SK-N-SH (cell line): ENCODE results near the gene SLC1A7. TPM values are rescaled to one million over a fixed set of nuclear protein-coding genes. Genes with fewer than 3 reads are reported as not detected.

Source experiments
- CTCF ChIA-PET: fragments of 300-600, 350-600 bp; formaldehyde crosslinking; extraction: SDS; loops from one replicate; lab custom pipeline; 2021; lab: Yijun Ruan, JAX
- POLR2A ChIA-PET: fragments of 350-600 bp; sonication (Branson Sonifier 250); formaldehyde crosslinking; extraction: SDS; loops from one replicate; lab custom pipeline; 2020; ENCODE audit warnings: antibody characterized with exemption, inconsistent platforms; lab: Yijun Ruan, JAX
- DNase-seq: peaks from one replicate; pipeline ENCODE4 v3.0.0; 2012
- H2AFZ ChIP-seq: fragments of 200-600 bp; sonication (generic); 2 replicates; pipeline ENCODE4 v1.8.1; 2016; ENCODE audit warnings: antibody characterized with exemption, mild to moderate bottlenecking, low read depth
- H3F3A ChIP-seq: fragments of 200-600 bp; sonication (generic); replicated peaks from 2 replicates; pipeline ENCODE3; 2016; ENCODE audit warnings: antibody characterized with exemption, mild to moderate bottlenecking; ENCODE audit not compliant: insufficient read depth
- H3K27ac ChIP-seq, 2 experiments: fragments of 200-500 bp in 1 of 2; fragments of 200-600 bp in 1 of 2; sonication (Bioruptor generic) in 1 of 2; sonication (generic), shearing (Covaris generic) in 1 of 2; 2 replicates each; pipeline versions ENCODE4 v1.5.1 to v1.6.1; 2014 to 2016; ENCODE audit warnings: low read depth in 2 of 2, inconsistent platforms in 1 of 2, low read length in 1 of 2, mild to moderate bottlenecking in 1 of 2, mixed read lengths in 1 of 2
- H3K27me3 ChIP-seq: fragments of 200-600 bp; sonication (generic), shearing (Covaris generic); 2 replicates; pipeline ENCODE4 v1.6.1; 2016; ENCODE audit warnings: mixed run types; ENCODE audit not compliant: insufficient read depth
- H3K36me3 ChIP-seq, 2 experiments: fragments of 200-500 bp in 1 of 2; fragments of 200-600 bp in 1 of 2; sonication (Bioruptor generic) in 1 of 2; sonication (generic) in 1 of 2; replicated peaks in 1 of 2; 2 replicates each; pipeline versions ENCODE3 to v1.5.1; 2014 to 2016; ENCODE audit warnings: low read length in 1 of 2, mild to moderate bottlenecking in 1 of 2; ENCODE audit not compliant: insufficient read depth in 2 of 2, control insufficient read depth in 1 of 2
- H3K4me1 ChIP-seq, 2 experiments: fragments of 200-500 bp in 1 of 2; fragments of 200-600 bp in 1 of 2; sonication (Bioruptor generic) in 1 of 2; sonication (generic), shearing (Covaris generic) in 1 of 2; 2 replicates each; pipeline versions ENCODE4 v1.5.1 to v1.6.1; 2014 to 2016; ENCODE audit warnings: low read depth in 1 of 2, low read length in 1 of 2, mixed run types in 1 of 2; ENCODE audit not compliant: insufficient read depth in 2 of 2, control insufficient read depth in 1 of 2
- H3K4me2 ChIP-seq: fragments of 200-600 bp; sonication (generic), shearing (Covaris generic); 2 replicates; pipeline ENCODE4 v1.6.1; 2017; ENCODE audit warnings: mixed run types
- H3K4me3 ChIP-seq, 2 experiments: fragments of 200-500 bp in 1 of 2; fragments of 200-600 bp in 1 of 2; sonication (Bioruptor generic) in 1 of 2; sonication (generic), shearing (Covaris generic) in 1 of 2; 2 replicates each; pipeline versions ENCODE4 v1.5.1 to v1.8.1; 2014 to 2016; ENCODE audit warnings: low read depth in 2 of 2, inconsistent platforms in 1 of 2, low read length in 1 of 2, mild to moderate bottlenecking in 1 of 2, mixed read lengths in 1 of 2, moderate library complexity in 1 of 2
- H3K79me2 ChIP-seq: fragments of 200-600 bp; sonication (generic); 2 replicates; pipeline ENCODE4 v1.8.1; 2017; ENCODE audit warnings: mild to moderate bottlenecking; ENCODE audit not compliant: insufficient read depth
- H3K9ac ChIP-seq: fragments of 200-600 bp; sonication (generic); 2 replicates; pipeline ENCODE4 v1.6.1; 2017; ENCODE audit warnings: mixed run types
- H3K9me2 ChIP-seq: fragments of 200-600 bp; sonication (generic); 2 replicates; pipeline ENCODE4 v1.6.1; 2017; ENCODE audit warnings: mixed run types
- H3K9me3 ChIP-seq: fragments of 200-600 bp; sonication (generic); 2 replicates; pipeline ENCODE4 v1.6.1; 2017; ENCODE audit warnings: mixed run types, mild to moderate bottlenecking, moderate library complexity
- H4K20me1 ChIP-seq: fragments of 200-600 bp; sonication (generic); 2 replicates; pipeline ENCODE4 v1.6.1; 2017; ENCODE audit warnings: mild to moderate bottlenecking, mixed run types; ENCODE audit not compliant: insufficient read depth
- EP300 ChIP-seq, 2 experiments: IDR thresholded peaks; 2 replicates each; pipeline versions ENCODE4 v1.4.0 to v1.6.1; 2012; ENCODE audit warnings: borderline replicate concordance in 1 of 2, low read depth in 1 of 2, low read length in 1 of 2
- FOXM1 ChIP-seq: IDR thresholded peaks from 2 replicates; pipeline ENCODE4 v1.4.0; 2012; ENCODE audit warnings: low read depth, mild to moderate bottlenecking
- GABPA ChIP-seq: IDR thresholded peaks from 2 replicates; pipeline ENCODE4 v1.4.0; 2012; ENCODE audit warnings: low read depth, mild to moderate bottlenecking
- MEF2A ChIP-seq: IDR thresholded peaks from 2 replicates; pipeline ENCODE4 v1.4.0; 2012; ENCODE audit warnings: low read depth, borderline replicate concordance
- NFIC ChIP-seq: IDR thresholded peaks from 2 replicates; pipeline ENCODE4 v1.4.0; 2012; ENCODE audit warnings: borderline replicate concordance
- RCOR1 ChIP-seq: fragments of 150-350 bp; IDR thresholded peaks from 2 replicates; pipeline ENCODE4 v1.6.1; 2017; ENCODE audit warnings: antibody characterized with exemption, low read length
- RXRA ChIP-seq: IDR thresholded peaks from 2 replicates; pipeline ENCODE4 v1.4.0; 2012; ENCODE audit warnings: low read depth, mild to moderate bottlenecking, borderline replicate concordance
- YY1 ChIP-seq: IDR thresholded peaks from 2 replicates; pipeline ENCODE4 v1.4.0; 2012; ENCODE audit warnings: low read depth, mild to moderate bottlenecking
- WGBS: methylation state at CpG from one replicate; pipeline ENCODE4 v1.1.6; 2017; ENCODE audit warnings: low lambda C conversion rate; 5-methylcytosine and 5-hydroxymethylcytosine counted together
- polyA plus RNA-seq, 3 experiments: library from polyadenylated mRNA; depleted of rRNA; stranded (reverse); fragments of >200 nt; gene quantifications; 2 replicates each; pipeline ENCODE4 v1.2.3, GENCODE V29; 2012
- TF ChIP-seq, protein P1 (sequence below): IDR thresholded peaks from 2 replicates; pipeline ENCODE4 v1.4.0; 2012; ENCODE audit warnings: low read depth, borderline replicate concordance
- TF ChIP-seq, protein P2 (sequence below): fragments of 150-350 bp; IDR thresholded peaks from 2 replicates; pipeline ENCODE4 v1.6.1; 2017; ENCODE audit warnings: antibody characterized with exemption, low read length, low read depth, borderline replicate concordance
- TF ChIP-seq, protein P3 (sequence below): fragments of 150-350 bp; IDR thresholded peaks from 2 replicates; pipeline ENCODE4 v1.6.1; 2016; ENCODE audit warnings: mild to moderate bottlenecking, low read depth, low read length
- TF ChIP-seq, protein P4 (sequence below): fragments of 200-600 bp; sonication (generic); IDR thresholded peaks from 2 replicates; pipeline ENCODE4 v1.6.1; 2017; ENCODE audit warnings: antibody characterized with exemption, mild to moderate bottlenecking, moderate library complexity

SLC1A7 gene
- polyA plus RNA-seq, 1 of the 3 experiments (the other 2 are of a cell fraction) = not detected

DNA sequence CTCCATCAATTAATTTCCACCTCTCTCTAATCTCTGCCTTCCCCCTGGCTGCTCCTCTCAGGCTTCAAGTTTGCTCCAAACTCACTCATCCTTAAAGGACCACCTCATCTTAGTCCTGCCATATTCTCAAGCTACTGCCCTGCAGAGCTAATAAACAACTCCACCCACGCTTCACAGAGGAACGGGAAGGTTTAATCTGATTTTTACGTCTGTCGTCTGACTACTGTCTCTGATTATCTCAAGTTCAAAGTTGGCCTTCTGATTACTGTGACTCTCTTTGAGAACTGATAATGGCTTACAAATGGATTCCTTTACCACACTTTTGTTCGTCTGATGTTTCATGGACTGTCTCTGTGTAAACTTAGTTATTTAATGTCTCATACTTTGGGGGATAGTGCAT lies 46.6 kb upstream of the SLC1A7 start:
- Histone ChIP-seq H3K4me3 (no peak overlapping the region), H3K4me2 (no peak overlapping the region), H2AFZ (no peak overlapping the region), H3K9me2 (no peaks in the 10 kb centered on the region), H3K9me3 (no peaks in the 10 kb centered on the region), H3K4me1 (no peaks in the 10 kb centered on the region), H3K9ac (no peak overlapping the region), H4K20me1 (no peaks in the 10 kb centered on the region), H3K27ac (no peak overlapping the region), H3F3A (no peaks in the 10 kb centered on the region), H3K27me3 (no peaks in the 10 kb centered on the region), H3K79me2 (no peaks in the 10 kb centered on the region), H3K36me3 (no peaks in the 10 kb centered on the region)
- CTCF ChIA-PET = interaction anchor here (1.0 to 2.4 kb wide), 4 partner anchors 13 to 284 kb away, joined by 3 to 9 read pairs (median 6); no protein-coding TSS in a partner anchor
- POLR2A ChIA-PET = no interaction called here
- TF ChIP-seq YY1 = no peak
- 64% methylated on average over 5 of the region's 5 CpGs for WGBS
- DNase-seq = no peak

DNA sequence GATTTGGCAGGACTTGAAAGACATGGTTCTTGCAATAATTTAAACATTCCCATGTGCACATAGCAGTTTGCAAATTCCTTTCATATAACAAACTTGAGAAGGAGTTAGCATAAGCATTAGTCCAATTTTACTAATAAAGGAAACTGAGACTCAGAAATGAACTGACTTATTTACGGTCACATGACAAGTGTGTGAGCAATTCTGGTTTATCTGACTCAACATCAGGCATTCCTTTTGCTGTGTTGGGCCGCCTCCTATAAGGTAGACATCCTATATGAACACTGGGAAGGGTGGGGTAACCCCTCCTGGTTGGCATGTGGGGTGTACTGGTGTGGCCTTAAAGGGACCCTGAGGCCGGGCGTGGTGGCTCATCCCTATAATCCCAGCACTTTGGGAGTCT lies 45.7 kb upstream of the SLC1A7 start:
- H3K36me3 ChIP-seq = no peaks in the 10 kb centered on the region
- no peak for DNase-seq
- TF ChIP-seq, protein P1, sequence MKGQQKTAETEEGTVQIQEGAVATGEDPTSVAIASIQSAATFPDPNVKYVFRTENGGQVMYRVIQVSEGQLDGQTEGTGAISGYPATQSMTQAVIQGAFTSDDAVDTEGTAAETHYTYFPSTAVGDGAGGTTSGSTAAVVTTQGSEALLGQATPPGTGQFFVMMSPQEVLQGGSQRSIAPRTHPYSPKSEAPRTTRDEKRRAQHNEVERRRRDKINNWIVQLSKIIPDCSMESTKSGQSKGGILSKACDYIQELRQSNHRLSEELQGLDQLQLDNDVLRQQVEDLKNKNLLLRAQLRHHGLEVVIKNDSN = peak; percentile 40; the same call in 1 of the 2 replicates
- TF ChIP-seq YY1 = no peak
- no peaks in the 10 kb centered on the region for H3K9me3 ChIP-seq
- no peaks in the 10 kb centered on the region for H3K9me2 ChIP-seq
- no peaks in the 10 kb centered on the region for H3F3A ChIP-seq
- no peaks in the 10 kb centered on the region for H3K27me3 ChIP-seq
- H3K79me2 ChIP-seq = no peaks in the 10 kb centered on the region
- no peak overlapping the region for H3K4me2 ChIP-seq
- H3K4me3 ChIP-seq = no peak overlapping the region
- H3K9ac ChIP-seq = no peak overlapping the region
- ChIA-PET CTCF (interaction anchor here (1.0 to 2.4 kb wide), 3 partner anchors 12 to 283 kb away, joined by 3 to 9 read pairs (median 6); no protein-coding TSS in a partner anchor), POLR2A (no interaction called here)
- H4K20me1 ChIP-seq = no peaks in the 10 kb centered on the region
- no peak overlapping the region for H3K27ac ChIP-seq
- WGBS = 79% methylated on average over 4 of the region's 4 CpGs
- H3K4me1 ChIP-seq = no peaks in the 10 kb centered on the region
- H2AFZ ChIP-seq = no peak overlapping the region

DNA sequence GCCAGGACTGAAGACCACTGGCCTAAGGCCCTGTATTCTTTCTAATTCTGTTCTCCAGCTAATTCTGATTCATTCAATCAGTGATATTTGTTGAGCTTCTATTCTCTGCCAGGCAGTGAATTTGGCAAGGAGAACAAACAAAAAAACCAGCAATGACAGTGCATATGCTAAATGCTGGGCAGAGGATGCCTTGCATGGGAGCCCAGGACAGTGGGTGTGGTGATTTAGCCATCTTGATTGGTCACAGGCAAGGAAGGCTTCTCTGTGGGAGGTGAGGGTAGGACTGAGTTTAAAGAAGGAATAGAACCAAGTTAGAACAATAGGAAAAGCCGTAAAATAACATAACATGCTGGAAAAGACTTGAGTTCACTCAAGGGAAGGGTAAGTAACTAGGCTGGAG lies 45.0 kb upstream of the SLC1A7 start:
- H3K9ac ChIP-seq = no peak overlapping the region
- H3K27ac ChIP-seq = no peak overlapping the region
- 80% methylated on average over 1 of the region's 1 CpG for WGBS
- H3K79me2 ChIP-seq = no peaks in the 10 kb centered on the region
- H3K9me2 ChIP-seq = no peaks in the 10 kb centered on the region
- no peaks in the 10 kb centered on the region for H3K27me3 ChIP-seq
- H2AFZ ChIP-seq = no peak overlapping the region
- ChIA-PET CTCF (interaction anchor here (1.6 to 9.7 kb wide), 3 partner anchors 8 to 282 kb away, joined by 3 to 65 read pairs (median 23); partner anchors contain the start of gene CPT2), POLR2A (no interaction called here)
- DNase-seq = no peak
- no peak for TF ChIP-seq NFIC
- TF ChIP-seq RXRA = no peak
- TF ChIP-seq RCOR1 = no peak
- no peak for TF ChIP-seq GABPA
- TF ChIP-seq, protein P2, sequence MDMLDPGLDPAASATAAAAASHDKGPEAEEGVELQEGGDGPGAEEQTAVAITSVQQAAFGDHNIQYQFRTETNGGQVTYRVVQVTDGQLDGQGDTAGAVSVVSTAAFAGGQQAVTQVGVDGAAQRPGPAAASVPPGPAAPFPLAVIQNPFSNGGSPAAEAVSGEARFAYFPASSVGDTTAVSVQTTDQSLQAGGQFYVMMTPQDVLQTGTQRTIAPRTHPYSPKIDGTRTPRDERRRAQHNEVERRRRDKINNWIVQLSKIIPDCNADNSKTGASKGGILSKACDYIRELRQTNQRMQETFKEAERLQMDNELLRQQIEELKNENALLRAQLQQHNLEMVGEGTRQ = no peak
- TF ChIP-seq EP300 (IDR thresholded peaks at IDR 0.05; ENCODE audit: borderline replicate concordance in 1 of 2, low read depth in 1 of 2, low read length in 1 of 2) = no peak
- TF ChIP-seq, protein P3, sequence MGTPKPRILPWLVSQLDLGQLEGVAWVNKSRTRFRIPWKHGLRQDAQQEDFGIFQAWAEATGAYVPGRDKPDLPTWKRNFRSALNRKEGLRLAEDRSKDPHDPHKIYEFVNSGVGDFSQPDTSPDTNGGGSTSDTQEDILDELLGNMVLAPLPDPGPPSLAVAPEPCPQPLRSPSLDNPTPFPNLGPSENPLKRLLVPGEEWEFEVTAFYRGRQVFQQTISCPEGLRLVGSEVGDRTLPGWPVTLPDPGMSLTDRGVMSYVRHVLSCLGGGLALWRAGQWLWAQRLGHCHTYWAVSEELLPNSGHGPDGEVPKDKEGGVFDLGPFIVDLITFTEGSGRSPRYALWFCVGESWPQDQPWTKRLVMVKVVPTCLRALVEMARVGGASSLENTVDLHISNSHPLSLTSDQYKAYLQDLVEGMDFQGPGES = no peak
- no peak for TF ChIP-seq FOXM1
- TF ChIP-seq, protein P4, sequence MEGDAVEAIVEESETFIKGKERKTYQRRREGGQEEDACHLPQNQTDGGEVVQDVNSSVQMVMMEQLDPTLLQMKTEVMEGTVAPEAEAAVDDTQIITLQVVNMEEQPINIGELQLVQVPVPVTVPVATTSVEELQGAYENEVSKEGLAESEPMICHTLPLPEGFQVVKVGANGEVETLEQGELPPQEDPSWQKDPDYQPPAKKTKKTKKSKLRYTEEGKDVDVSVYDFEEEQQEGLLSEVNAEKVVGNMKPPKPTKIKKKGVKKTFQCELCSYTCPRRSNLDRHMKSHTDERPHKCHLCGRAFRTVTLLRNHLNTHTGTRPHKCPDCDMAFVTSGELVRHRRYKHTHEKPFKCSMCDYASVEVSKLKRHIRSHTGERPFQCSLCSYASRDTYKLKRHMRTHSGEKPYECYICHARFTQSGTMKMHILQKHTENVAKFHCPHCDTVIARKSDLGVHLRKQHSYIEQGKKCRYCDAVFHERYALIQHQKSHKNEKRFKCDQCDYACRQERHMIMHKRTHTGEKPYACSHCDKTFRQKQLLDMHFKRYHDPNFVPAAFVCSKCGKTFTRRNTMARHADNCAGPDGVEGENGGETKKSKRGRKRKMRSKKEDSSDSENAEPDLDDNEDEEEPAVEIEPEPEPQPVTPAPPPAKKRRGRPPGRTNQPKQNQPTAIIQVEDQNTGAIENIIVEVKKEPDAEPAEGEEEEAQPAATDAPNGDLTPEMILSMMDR = no peak
- no peak for TF ChIP-seq MEF2A
- H3K36me3 ChIP-seq = no peaks in the 10 kb centered on the region
- H3K9me3 ChIP-seq = no peaks in the 10 kb centered on the region
- H4K20me1 ChIP-seq = no peaks in the 10 kb centered on the region
- no peak overlapping the region for H3K4me2 ChIP-seq
- no peak overlapping the region for H3K4me3 ChIP-seq
- no peaks in the 10 kb centered on the region for H3K4me1 ChIP-seq
- no peaks in the 10 kb centered on the region for H3F3A ChIP-seq
